HepG2 (cell line): Measurements from ENCODE around the gene CEP128. TPM values are rescaled to one million over a fixed set of nuclear protein-coding genes. Genes with fewer than 3 reads are reported as not detected.

ENCODE experiments used
- FIP1L1 ChIP-seq: fragments of 200-400 bp; formaldehyde crosslinking; IDR thresholded peaks from 2 replicates; pipeline ENCODE4 v1.6.1; 2018; ENCODE audit warnings: low read depth, mild to moderate bottlenecking, low read length, moderate library complexity, borderline replicate concordance; ENCODE audit not compliant: insufficient read depth
- GPN1 ChIP-seq: sonication (generic); formaldehyde crosslinking; IDR thresholded peaks from 2 replicates; pipeline ENCODE4 v1.5.1; 2020; ENCODE audit warnings: missing genetic modification reagents, borderline replicate concordance
- RARG ChIP-seq: sonication (generic); formaldehyde crosslinking; IDR thresholded peaks from 2 replicates; pipeline ENCODE4 v1.4.0; 2020; ENCODE audit warnings: low read depth, mild to moderate bottlenecking, missing genetic modification reagents
- ZBTB40 ChIP-seq, 2 experiments: fragments of 450-650 bp in 1 of 2; sonication (generic) in 1 of 2; formaldehyde crosslinking in 1 of 2; IDR thresholded peaks; 2 replicates each; pipeline versions ENCODE4 v1.6.1 to v1.8.0; 2016 to 2022; ENCODE audit warnings: antibody characterized with exemption in 1 of 2, mild to moderate bottlenecking in 1 of 2, missing genetic modification reagents in 1 of 2
- polyA plus RNA-seq, 8 experiments: library from polyadenylated mRNA; depleted of rRNA in 3 of 8; stranded (reverse) in 7 of 8; unstranded in 1 of 8; fragments of >200 nt; fragmentation: Illumina TruSeq in 4 of 8; extraction: Trizol in 4 of 8; gene quantifications; 2 replicates each; pipeline versions ENCODE4 v1.2.1 to v1.2.3, GENCODE V29; 2011 to 2016; ENCODE audit warnings: low read depth in 4 of 8, missing spikeins in 1 of 8, mixed read lengths in 1 of 8; ENCODE audit not compliant: insufficient read depth in 1 of 8
- total RNA-seq, 5 experiments: library from RNA; depleted of rRNA; stranded (reverse); fragments of >200 nt; fragmentation: Illumina TruSeq; extraction: Trizol; gene quantifications; 2 replicates each; pipeline ENCODE4 v1.2.3, GENCODE V29; 2016; ENCODE audit warnings: low read depth in 1 of 5

The CEP128 gene
- total and polyA plus RNA-seq, 2 of the 13 experiments (the other 11 are each of a cell fraction or from before 2014, with no cell fraction given) = 1.3 to 7.5 TPM

GRCh38 chr14:80718940-80719339 is 222.6 kb downstream of the CEP128 start (continued):
- no peak for TF ChIP-seq ZBTB40 (IDR thresholded peaks at IDR 0.05)
- no peak for TF ChIP-seq ZBTB40 (CRISPR knock-in tag; IDR thresholded peaks at IDR 0.05)
- TF ChIP-seq GPN1 = no peak
- no peak for TF ChIP-seq FIP1L1
- TF ChIP-seq RARG = no peak
